Measurements from ENCODE around the gene CEP85L.

The CEP85L gene

DNA sequence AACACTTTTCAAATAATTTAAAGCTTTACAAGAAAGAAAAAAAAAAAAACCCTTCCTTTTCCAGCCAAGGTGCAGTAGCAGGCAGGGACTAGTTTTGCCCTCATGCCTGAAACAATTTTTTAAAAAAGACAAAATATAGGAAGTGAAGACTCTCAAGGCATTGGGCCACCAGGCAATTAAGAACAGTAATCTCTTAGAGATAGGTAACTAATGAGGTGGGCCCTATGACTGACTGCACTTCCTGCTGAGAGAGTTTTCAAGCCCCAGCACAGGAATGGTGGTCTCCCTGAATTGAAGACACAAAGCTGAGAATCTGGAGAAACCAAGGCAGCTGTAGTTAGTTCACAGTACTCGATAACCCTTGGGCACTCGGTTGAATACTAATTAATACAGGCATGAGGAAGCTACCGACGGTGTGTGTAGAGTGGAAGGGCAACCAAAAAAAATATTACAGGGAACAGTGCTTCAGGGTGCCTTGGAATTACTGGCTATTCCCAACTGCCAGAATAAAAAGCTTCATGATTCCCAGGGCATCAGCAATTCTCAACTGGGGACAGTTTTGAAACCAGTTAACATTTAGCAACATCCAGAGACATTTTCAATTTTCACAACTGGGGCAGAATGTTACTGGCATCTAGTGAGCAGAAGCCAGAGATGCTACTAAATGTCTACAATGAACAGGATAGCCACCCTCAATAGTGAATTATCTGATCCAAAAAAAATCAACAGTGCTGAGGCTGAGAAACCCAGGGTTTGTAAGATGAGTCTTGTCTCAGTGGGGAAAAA lies 139.3 kb downstream of the CEP85L start:
- TF ChIP-seq POLR2A (IDR thresholded peaks at IDR 0.05; ENCODE audit: low read depth, low read length), result no peak

DNA sequence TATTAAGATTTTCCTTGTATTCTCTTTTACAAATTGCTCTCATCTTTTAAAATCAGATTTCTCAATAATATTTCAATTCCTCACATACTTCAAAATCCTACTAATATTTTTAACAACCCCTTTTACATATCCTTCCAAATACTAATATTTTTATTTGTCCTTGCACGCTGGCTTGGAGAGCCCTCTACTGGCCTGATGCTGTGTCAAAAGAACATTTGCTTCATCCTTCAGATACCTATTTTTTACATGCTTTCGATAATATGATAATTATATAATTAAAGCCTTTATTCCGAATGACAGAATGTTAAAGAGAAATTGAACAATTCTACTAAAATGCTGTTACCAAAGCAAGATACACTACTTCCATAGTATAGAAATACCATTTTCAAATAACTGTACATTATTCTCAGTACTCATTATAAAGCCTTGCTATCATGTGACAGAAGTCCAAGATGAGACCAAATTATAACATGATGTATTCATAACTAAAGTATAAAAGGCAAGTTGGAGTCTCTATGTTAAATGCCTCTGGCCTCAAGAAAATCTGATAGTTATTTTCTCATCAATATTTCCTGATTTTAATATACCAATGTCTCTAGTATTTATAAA lies 142.3 kb downstream of the CEP85L start:
- DNase-seq (ENCODE audit: insufficient read length, low spot score) (no peak), FAIRE-seq (no peak)
- no peak for TF ChIP-seq POLR2A (IDR thresholded peaks at IDR 0.05; ENCODE audit: low read depth, low read length)

More for the DNA sequence above, 139.3 kb downstream of the CEP85L start:
- DNase-seq (ENCODE audit: insufficient read length, low spot score) (no peak), FAIRE-seq (no peak)

DNA sequence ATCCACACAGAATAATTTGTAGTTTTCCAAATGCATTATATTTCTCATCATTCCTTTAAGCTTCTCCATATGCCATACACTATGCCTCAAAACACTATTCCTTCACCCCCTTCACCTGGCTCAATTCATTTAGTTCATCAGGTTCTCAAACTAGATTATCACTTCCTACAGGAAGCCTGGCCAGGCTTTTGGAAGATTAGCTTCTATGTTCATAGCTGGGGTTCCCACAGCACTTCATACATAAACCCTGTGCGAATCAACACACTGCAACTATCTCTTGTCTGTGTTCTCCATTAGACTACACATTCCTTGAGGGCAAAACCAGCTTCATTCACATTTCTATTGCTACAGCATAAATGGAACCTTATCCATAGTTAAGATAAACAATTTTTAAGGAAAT lies 143.8 kb downstream of the CEP85L start:
- FAIRE-seq, result no peak
- TF ChIP-seq POLR2A (IDR thresholded peaks at IDR 0.05; ENCODE audit: low read depth, low read length), result no peak
- DNase-seq (ENCODE audit: insufficient read length, low spot score), result no peak

DNA sequence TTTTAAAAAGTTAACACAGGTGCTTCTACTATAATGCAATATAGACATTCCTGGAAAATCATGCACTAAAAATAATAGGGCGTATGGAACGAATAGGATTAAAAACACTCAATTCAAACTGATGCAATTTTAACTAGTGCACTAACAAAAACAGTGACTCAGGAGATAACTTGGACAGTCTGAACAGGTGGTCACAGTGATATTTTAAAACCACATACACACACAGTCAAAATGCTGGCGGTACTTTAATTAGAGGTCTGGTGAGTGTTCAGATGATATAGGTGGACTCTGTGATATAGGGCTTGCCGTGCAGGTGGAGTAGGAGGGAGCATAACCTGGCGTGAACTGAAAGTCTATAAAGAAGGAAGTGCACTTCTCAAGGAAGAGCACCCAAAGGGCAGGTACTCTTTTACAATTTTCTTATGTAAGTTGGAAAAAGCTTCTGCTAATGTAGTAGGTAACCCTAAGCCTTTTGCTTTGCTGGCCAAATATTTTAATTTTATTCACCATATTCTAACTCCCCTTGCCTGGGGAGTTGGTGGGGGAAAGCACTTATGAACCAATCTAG lies 145.2 kb downstream of the CEP85L start:
- TF ChIP-seq POLR2A (IDR thresholded peaks at IDR 0.05; ENCODE audit: low read depth, low read length), result no peak
- no peak for DNase-seq (ENCODE audit: insufficient read length, low spot score)
- FAIRE-seq, result no peak

DNA sequence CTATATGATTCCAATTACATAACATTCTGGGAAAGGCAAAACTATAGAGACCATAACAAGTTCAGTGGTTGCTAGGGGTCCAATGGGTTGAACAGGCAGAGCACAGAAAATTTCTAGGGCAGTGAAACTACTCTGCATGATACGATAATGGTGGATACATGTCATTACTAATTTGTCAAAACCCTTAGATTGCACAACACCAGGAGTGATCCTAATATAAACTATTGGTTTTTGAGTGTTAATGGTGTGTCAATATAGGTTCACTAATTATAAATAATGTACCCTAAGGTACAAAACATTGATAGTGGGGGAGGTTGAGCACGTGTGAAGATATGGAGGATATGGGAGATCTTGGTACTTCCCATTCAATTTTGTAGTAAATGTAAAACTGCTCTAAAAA lies 145.7 kb downstream of the CEP85L start:
- no peak for DNase-seq (ENCODE audit: insufficient read length, low spot score)
- no peak for TF ChIP-seq POLR2A (IDR thresholded peaks at IDR 0.05; ENCODE audit: low read depth, low read length)
- FAIRE-seq, result no peak

DNA sequence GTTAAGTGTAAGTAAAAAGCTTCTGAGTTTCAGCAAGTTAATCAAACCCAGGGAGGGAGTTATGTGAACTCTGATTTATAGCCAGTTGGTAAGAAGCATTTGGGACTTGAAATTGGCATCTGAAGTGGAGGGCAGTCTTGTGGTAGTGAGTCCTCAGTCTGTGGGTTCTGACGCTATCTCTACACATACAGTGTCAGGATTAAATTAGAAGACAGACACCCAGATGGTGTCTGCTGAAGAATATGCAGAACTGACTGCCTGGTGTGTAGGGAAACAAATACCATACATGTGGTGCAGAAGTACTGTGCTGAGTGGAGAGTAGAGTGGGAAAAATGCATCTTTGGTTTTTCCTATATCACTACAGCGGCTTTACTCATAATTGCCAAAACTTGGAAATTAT lies 146.8 kb downstream of the CEP85L start:
- DNase-seq (ENCODE audit: insufficient read length, low spot score) (no peak), FAIRE-seq (no peak)
- TF ChIP-seq POLR2A (IDR thresholded peaks at IDR 0.05; ENCODE audit: low read depth, low read length), result no peak

DNA sequence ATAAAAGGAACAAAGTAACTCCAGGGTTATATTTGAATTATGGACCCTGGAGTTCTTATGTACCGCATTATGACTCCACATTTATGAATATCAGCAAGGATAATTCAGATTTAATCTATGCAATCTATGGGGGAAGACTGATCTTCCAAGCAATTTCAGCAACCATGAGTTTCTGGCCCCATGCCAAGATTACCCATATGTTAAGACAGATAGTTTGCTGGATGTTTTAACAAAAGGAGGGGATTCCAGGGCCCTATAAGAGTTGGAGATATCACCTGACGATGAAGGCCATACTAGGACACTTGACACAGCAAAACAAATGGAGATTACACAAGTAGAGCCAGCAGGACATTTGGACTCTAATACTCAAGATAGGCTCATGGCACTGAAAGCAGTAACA lies 149.2 kb downstream of the CEP85L start:
- TF ChIP-seq POLR2A (IDR thresholded peaks at IDR 0.05; ENCODE audit: low read depth, low read length), result no peak
- DNase-seq (ENCODE audit: insufficient read length, low spot score) (no peak), FAIRE-seq (no peak)

DNA sequence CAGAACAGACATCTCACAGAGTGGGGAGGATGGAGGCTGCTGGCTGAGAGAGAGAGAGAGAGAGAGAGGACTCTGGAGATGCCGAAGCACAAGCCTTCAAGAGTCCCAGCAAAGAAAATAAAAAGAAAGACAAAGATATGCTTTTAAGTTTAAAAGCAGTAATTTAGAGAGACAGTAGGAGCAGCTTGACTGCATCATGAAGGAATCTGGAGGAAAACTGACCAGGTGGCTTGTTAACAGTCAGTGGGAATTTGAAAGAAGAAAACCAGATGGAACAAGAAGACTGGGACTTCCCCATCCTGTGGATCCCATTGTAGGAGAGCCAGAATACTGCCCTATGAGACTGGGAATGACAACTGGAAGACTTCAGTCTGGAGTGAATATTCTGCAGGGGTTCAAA lies 149.6 kb downstream of the CEP85L start:
- FAIRE-seq (no peak), DNase-seq (ENCODE audit: insufficient read length, low spot score) (no peak)
- TF ChIP-seq POLR2A (IDR thresholded peaks at IDR 0.05; ENCODE audit: low read depth, low read length), result no peak

DNA sequence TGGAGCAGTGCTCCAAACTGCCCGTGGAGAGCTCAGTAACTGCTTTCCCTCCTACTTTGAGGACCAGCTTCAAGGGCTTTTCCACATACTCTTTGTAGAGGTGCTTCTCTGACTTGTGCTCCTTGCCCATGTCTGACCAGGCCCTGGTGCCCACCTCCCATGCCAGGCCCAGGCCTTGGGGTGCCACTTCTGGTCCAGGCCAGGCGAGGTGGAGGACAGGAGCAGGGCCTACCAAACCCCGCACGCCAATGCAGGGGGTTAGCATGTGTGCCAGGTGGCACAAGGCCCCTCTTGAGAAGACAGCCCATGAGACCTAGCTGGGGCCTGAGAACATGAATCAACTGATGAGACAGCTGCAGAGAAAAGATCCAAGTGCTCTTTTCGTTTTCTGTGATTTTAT lies 150.3 kb downstream of the CEP85L start:
- DNase-seq (ENCODE audit: insufficient read length, low spot score) (no peak), FAIRE-seq (no peak)
- TF ChIP-seq POLR2A (IDR thresholded peaks at IDR 0.05; ENCODE audit: low read depth, low read length), result no peak

DNA sequence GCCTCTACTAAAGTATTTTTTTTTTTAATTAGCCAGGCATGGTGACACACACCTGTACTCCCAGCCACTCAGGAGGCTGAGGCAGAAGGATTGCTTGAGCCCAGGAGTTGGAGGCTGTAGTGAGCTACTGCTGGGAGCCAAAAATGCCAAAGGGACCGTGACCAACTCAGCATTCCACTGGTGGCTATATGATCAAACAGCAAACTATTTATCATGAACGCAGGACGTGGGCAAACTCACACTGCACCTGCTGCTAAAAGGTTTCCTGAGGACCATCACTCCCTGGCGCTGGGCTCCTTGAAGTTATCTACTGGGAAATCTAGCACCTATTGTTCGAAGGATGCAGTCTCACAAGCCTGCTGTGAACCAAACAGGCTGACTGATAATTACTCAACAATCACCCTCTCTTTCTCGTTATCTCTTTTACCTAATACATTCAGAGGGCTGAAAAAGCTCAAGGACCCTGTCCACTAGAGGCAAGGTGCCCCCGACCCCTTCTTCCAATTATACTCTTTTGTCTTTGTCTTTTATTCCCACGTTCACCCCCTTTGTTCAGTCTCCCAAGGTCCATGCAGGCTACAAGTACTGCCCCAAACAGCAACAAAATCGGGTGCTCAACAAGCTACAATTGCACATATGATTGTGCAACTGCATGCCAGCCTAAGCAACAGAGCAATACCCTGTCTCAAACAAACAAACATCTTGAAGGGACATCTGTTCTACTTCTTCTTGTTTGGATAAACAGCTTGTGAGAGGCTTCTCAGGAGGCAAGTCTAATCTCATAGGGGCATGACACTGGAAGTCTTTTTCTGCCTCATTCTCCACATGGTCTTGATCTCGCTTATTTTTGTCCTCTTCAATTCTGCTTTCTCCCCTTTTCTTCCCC lies 151.0 kb downstream of the CEP85L start:
- no peak for TF ChIP-seq POLR2A (IDR thresholded peaks at IDR 0.05; ENCODE audit: low read depth, low read length)
- DNase-seq (ENCODE audit: insufficient read length, low spot score), result no peak
- FAIRE-seq, result no peak

DNA sequence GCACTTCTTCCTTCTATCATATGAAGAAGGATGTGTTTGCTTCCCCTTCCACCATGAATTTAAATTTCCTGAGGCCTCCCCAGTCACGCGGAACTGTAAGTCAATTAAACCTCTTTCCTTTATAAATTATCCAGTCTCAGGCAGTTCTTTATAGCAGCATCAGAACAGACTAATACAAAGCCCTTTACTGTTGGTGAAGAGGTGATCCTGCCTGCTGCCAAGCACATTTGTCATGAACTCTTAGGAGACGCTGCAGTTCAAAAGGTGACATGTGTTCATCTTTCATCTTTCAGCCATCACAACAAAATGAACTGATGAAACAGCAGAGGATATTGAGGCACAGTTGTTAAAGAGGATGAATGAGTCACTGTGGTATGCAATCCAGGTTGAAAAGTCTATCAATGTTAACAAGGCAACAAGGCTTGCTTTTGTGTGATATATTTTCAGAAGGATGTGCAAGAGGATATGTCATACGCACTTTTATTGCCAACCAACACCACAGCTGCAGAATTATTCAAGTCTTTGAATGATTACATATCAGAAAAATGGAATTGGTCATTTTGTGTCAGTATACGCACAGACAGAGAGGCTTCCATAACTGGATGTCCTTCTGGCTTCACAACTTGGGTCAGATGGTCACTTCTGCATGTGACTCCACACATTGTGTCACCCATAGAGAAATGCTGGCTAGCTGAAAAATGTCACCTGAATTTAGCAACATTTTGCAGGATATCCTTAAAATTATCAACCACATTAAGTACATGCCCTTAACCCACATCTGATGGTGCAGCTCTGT lies 155.7 kb downstream of the CEP85L start:
- no peak for DNase-seq (ENCODE audit: insufficient read length, low spot score)

DNA sequence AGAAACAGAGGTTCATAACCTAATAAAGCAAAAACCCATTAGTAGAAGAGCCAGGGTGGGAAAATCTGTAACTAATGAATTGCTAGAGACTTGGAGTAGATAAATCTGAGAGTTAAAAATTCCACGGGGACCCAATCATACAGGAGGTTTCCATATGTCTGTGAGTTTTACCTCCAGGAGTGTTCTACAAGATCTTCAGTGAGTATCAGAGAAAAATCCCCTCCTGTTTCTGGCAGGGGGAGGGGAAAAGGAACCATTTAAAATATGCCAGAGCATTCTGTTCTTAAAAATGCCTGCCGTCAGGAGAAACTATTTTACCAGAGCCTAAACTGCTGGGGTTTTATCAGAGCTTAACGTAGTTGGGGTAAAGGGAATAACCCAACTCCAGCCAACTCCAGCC lies 157.3 kb downstream of the CEP85L start:
- TF ChIP-seq POLR2A (IDR thresholded peaks at IDR 0.05; ENCODE audit: low read depth, low read length), result no peak
- DNase-seq (ENCODE audit: insufficient read length, low spot score) (no peak), FAIRE-seq (no peak)

More for the DNA sequence above, 155.7 kb downstream of the CEP85L start:
- no peak for TF ChIP-seq POLR2A (IDR thresholded peaks at IDR 0.05; ENCODE audit: low read depth, low read length)
- FAIRE-seq, result no peak

DNA sequence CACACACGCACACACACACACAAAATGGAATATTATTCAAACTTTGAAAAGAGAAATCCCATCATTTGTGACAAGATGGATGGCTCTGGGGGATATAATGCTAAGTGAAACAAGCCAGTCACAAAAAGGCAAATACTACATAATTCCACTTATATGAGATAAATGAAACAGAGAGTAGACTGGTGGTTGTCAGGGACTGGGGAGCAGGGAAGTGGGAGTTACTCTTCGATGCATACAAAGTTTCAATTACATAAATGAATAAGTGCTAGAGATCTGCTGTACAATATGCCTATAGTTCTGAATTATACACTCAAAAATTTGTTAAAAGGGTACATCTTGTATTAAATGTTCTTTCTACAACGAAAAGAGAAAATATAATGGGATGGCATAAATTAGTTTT lies 161.4 kb downstream of the CEP85L start:
- DNase-seq (ENCODE audit: insufficient read length, low spot score) (no peak), FAIRE-seq (no peak)
- TF ChIP-seq POLR2A (IDR thresholded peaks at IDR 0.05; ENCODE audit: low read depth, low read length), result no peak

Measured in H54 (cell line).